Activated CD4-positive, alpha-beta T cell treated with anti-CD3 and anti-CD28 coated beads, Interleukin-2, amount 10 ng/mL, durations not matched to agents 24 days and 14 days (primary cell): ENCODE measurements around the gene CLCN5. TPM values are rescaled to one million over a fixed set of nuclear protein-coding genes. Genes with fewer than 3 reads are reported as not detected.

Source experiments
- DNase-seq: peaks from one replicate; pipeline ENCODE4 v3.0.0; 2022
- H3K27ac Mint-ChIP-seq: one replicate; pipeline ENCODE4 v1.8.0; 2022; ENCODE audit warnings: mild to moderate bottlenecking, mixed read lengths
- H3K27me3 Mint-ChIP-seq: one replicate; pipeline ENCODE4 v1.8.0; 2022; ENCODE audit warnings: mixed read lengths
- H3K36me3 Mint-ChIP-seq: one replicate; pipeline ENCODE4 v1.8.0; 2022; ENCODE audit warnings: low read depth, mild to moderate bottlenecking, mixed read lengths
- H3K4me1 Mint-ChIP-seq: one replicate; pipeline ENCODE4 v1.8.0; 2021; ENCODE audit warnings: mixed read lengths
- H3K4me3 Mint-ChIP-seq: one replicate; pipeline ENCODE4 v1.8.0; 2022; ENCODE audit warnings: mild to moderate bottlenecking, moderate library complexity, mixed read lengths
- H3K9me3 Mint-ChIP-seq: one replicate; pipeline ENCODE4 v1.8.0; 2021; ENCODE audit warnings: mixed read lengths
- intact Hi-C: fragments of 100-400 bp; cut with micrococcal nuclease; formaldehyde crosslinking; loops from one replicate; pipeline ENCODE4 v1.15.1; 2023
- total RNA-seq: library from RNA; stranded (reverse); gene quantifications from 2 replicates; pipeline ENCODE4 v1.2.3, GENCODE V29; 2022

The CLCN5 gene
- total RNA-seq, 1 donor from 2014 or later, result 4.2 TPM

DNA sequence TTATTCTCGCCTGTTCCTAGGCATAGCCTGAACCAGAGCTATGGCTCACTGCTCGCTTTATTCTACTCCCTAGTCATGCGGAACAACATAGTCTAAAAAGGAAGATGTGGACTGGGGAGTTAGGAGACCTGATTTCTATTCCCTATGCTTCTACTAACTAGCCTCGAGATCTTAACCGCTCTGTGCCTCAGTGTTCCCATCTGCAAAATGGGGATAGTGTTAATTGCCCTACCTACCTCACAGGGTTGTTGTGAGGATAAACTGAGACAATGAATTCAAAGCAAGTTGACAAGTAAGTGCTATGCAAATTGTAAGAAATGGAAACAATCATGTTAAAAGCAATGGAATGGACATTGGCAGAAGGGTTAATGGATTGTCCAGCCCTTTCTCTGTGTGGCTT lies 176.4 kb downstream of the CLCN5 start:
- Mint-ChIP-seq H3K9me3 (no peaks in the 10 kb centered on the region), H3K36me3 (no peaks in the 10 kb centered on the region), H3K4me1 (no peaks in the 10 kb centered on the region), H3K4me3 (no peak overlapping the region), H3K27me3 (no peaks in the 10 kb centered on the region), H3K27ac (no peak overlapping the region)
- intact Hi-C loops, result no loop called here
- no peak for DNase-seq

DNA sequence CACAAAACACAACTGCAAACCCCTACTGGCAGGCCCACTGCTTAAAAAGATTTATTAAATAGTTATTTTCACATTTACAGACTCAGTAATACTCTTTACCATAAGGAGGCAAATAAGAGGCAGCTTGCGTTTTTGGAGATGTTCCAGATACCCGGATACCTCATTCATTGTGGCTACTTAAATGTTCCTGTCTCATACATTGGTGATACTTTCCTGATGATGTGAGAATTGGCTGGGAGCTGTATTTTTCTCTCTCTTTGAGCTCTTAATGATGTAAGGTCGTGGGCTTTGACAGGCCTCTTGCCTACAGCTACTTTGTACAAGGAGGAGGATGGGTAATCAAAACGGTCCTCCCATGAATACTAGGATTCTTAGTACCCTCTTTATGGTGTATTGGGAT lies 176.9 kb downstream of the CLCN5 start:
- no peaks in the 10 kb centered on the region for H3K4me1 Mint-ChIP-seq
- intact Hi-C loops, result no loop called here
- H3K4me3 Mint-ChIP-seq, result no peak overlapping the region
- DNase-seq, result no peak
- no peaks in the 10 kb centered on the region for H3K9me3 Mint-ChIP-seq
- no peak overlapping the region for H3K27ac Mint-ChIP-seq
- H3K36me3 Mint-ChIP-seq, result no peaks in the 10 kb centered on the region
- H3K27me3 Mint-ChIP-seq, result no peaks in the 10 kb centered on the region

DNA sequence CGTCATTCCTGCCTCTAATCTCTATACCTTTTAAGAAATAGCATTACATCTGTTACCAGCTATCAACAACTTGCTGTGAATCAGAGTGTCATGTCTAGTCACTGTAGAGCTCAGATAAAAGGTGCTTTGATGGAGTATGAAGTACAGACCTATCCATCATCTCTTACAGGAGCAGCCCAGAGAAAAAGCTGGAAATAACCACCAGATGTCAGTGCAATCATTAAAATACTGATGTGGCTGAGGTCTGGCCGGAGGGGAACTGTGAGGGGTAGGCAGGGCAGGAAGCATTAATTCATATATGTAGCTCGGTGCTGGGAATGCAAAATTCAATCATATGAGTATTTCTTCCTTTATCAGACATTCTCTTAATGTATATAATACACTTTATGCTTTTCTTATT lies 177.8 kb downstream of the CLCN5 start:
- no peak for DNase-seq
- H3K27me3 Mint-ChIP-seq, result no peaks in the 10 kb centered on the region

DNA sequence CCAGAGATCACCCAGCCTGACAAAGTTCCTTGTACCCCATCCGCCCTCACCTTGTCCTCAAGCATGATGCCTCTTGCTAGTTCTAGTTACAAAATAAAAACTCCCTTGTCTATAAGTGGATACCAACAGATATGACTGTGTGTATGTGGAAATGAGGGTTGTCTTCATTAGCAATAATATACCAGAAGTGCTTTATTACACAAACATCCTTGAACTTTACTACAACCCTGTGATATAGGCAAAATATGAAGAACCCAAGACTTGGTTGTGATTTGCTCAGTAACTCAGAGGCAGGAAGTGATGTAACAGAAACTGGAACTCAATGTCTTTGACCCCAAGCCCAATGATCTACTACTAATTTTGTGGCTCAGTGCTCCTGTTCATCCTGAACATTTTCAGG lies 180.8 kb downstream of the CLCN5 start:
- no peak for DNase-seq
- Mint-ChIP-seq H3K36me3 (no peaks in the 10 kb centered on the region), H3K27me3 (peaks cover 2% of the 10 kb centered on the region), H3K4me1 (no peaks in the 10 kb centered on the region), H3K4me3 (no peak overlapping the region), H3K9me3 (no peaks in the 10 kb centered on the region), H3K27ac (no peak overlapping the region)
- intact Hi-C loops, result no loop called here

More for the DNA sequence above, 177.8 kb downstream of the CLCN5 start:
- H3K4me1 Mint-ChIP-seq, result no peaks in the 10 kb centered on the region
- intact Hi-C loops, result no loop called here
- no peaks in the 10 kb centered on the region for H3K36me3 Mint-ChIP-seq
- no peak overlapping the region for H3K27ac Mint-ChIP-seq
- H3K9me3 Mint-ChIP-seq, result no peaks in the 10 kb centered on the region
- no peak overlapping the region for H3K4me3 Mint-ChIP-seq

DNA sequence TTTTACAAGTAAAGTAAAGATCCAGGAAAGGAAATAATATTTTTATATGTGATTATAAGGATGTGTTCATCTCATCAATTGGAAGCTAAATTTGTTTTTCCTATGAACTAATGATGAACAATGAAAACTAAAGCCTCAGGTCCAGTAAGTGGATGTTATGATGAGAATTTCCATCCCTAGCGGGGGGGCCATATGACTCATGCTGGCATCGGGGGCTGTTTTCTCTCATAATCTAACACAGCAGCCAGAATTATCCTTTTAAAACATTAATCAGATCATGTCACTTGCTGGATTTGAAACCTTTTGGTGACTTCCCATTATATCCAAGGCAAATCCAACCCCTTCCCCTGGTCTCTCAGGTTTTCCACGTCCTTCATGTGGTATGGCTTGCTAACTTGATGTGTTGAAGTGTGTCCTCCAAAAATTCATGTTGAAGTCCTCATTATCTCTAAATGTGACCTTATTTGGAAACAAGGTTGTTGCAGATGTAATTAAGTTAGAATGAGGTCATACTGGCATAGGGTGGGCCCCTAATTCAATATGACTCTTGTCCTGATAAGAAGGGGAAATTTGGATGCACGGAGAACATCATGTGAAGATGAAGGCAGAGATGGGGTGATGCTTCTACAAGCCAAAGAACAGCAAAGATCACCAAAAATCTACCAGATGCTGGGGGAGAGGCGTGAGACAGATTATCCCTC lies 181.6 kb downstream of the CLCN5 start:
- Mint-ChIP-seq H3K36me3 (no peaks in the 10 kb centered on the region), H3K4me3 (no peak overlapping the region), H3K27ac (no peak overlapping the region), H3K4me1 (no peaks in the 10 kb centered on the region), H3K9me3 (no peaks in the 10 kb centered on the region), H3K27me3 (peaks cover 2% of the 10 kb centered on the region)
- intact Hi-C loops, result no loop called here
- DNase-seq, result no peak

DNA sequence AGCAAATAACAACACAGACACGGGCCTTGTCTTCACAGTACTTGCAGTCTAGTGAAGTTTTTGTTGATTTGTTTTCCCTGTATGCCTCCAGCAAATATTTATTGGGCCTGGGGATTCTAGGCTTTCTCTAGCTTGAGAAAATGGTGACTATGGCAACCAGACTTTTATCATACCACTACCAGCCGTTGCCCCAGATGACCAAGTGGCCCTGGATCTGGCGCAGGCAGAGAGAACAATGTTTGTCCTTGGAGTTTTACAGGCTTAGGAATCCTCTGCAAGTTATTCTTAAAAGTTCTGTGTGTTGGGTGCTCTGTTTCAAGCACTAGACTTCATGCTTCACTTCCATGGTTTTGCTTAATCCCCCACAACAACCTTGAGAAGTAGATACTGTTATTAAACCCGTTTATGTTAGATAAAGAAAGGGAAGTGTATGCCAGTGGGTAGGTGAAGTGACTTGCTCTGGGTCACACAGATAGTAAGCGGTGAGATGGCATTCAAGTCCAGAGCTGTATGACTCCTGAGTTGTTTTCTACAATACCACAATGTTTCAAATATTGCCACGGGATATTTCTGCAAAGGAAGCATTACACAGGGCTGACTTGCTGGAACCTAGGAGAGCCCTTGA lies 183.8 kb downstream of the CLCN5 start:
- Mint-ChIP-seq H3K9me3 (no peaks in the 10 kb centered on the region), H3K27me3 (peaks cover 2% of the 10 kb centered on the region), H3K36me3 (no peaks in the 10 kb centered on the region), H3K4me3 (no peak overlapping the region), H3K4me1 (no peaks in the 10 kb centered on the region), H3K27ac (no peak overlapping the region)
- intact Hi-C loops, result no loop called here
- DNase-seq, result no peak

DNA sequence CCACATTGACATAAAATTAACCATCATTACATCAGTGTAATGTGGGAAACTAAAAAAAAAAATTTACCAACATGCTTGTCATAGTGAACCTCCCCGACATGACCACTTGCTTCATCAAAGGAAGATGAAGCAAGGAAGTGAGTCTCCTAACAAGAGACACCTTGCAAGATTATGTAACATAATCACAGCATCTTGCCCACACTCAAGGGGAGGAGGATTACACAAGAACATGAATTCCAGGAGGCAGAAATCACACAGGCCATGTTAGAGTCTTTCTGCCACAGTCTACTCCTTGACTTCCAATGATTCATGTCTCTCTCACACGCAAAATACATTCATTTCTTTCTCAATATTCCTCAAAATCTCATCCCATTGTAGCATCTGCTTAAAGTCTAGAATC lies 185.1 kb downstream of the CLCN5 start:
- Mint-ChIP-seq H3K27me3 (peaks cover 2% of the 10 kb centered on the region), H3K4me3 (no peak overlapping the region), H3K4me1 (no peaks in the 10 kb centered on the region), H3K9me3 (no peaks in the 10 kb centered on the region), H3K27ac (no peak overlapping the region), H3K36me3 (no peaks in the 10 kb centered on the region)
- DNase-seq, result no peak
- intact Hi-C loops, result no loop called here

DNA sequence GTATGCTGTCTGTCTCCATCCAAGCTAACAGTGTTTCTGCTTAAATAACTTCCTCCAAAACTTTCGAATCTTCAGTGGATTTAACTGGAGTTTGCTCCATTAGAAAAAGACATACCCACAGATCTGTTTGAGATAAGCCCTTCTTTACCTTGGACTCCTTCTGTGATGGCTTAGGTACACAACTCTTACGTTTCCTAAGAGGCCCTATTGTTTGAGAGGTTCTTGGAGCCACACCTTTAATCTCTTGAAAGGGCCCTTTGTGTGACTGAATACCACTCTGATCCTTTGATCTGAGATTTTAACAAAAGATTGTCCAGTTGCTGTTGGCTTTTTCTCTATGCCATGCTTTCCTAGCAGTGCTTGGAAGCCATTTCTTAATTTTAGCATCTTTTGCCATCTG lies 185.9 kb downstream of the CLCN5 start:
- peaks cover 2% of the 10 kb centered on the region for H3K27me3 Mint-ChIP-seq
- H3K4me3 Mint-ChIP-seq, result no peak overlapping the region
- no peaks in the 10 kb centered on the region for H3K4me1 Mint-ChIP-seq
- no peak for DNase-seq
- intact Hi-C loops, result no loop called here
- H3K36me3 Mint-ChIP-seq, result no peaks in the 10 kb centered on the region
- H3K9me3 Mint-ChIP-seq, result no peaks in the 10 kb centered on the region
- no peak overlapping the region for H3K27ac Mint-ChIP-seq

DNA sequence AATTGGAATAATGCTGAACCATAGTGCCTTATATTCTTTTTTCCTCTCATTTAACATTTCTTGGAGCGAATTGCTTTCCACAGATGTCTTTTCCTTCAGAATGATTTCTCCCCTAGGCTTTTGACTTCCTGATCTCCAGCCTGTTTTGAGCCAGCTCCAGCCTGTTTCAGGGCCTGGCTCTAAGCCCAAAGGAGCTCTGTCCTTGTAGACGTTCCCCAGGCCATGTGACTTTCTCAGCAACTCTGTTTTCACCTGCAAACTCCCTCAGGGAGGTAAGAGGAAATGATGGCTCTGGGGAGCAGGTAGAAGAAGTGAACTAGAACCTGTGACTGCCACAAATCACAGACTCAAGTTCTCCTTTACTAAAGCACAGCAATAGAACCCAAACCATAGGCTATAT lies 189.3 kb downstream of the CLCN5 start:
- no peak overlapping the region for H3K4me3 Mint-ChIP-seq
- H3K9me3 Mint-ChIP-seq, result no peaks in the 10 kb centered on the region
- no peak for DNase-seq
- H3K27ac Mint-ChIP-seq, result no peak overlapping the region
- intact Hi-C loops, result no loop called here
- no peaks in the 10 kb centered on the region for H3K36me3 Mint-ChIP-seq
- H3K27me3 Mint-ChIP-seq, result peaks cover 2% of the 10 kb centered on the region
- H3K4me1 Mint-ChIP-seq, result no peaks in the 10 kb centered on the region

DNA sequence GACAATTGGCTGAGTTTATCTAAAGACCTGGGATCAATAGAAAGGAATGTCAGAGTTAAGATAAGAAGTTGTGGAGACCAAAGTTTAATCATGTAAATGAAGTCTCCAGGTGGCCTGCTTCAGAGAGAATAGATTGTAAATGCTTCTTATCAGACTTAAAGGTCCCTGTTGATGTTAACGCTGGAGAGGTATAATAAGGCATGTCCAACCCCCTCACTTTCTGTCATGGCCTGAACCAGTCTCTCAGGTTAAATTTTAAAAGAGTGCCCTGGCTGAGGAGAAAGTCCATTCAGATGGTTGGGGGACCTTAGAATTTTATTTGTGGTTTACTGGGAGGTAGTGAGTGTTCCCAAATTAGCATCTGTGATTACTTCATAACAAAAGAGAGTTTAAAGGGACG lies 191.7 kb downstream of the CLCN5 start:
- no peak for DNase-seq
- intact Hi-C loops, result no loop called here
- no peak overlapping the region for H3K27ac Mint-ChIP-seq
- no peaks in the 10 kb centered on the region for H3K9me3 Mint-ChIP-seq
- no peak overlapping the region for H3K4me3 Mint-ChIP-seq
- no peaks in the 10 kb centered on the region for H3K36me3 Mint-ChIP-seq
- no peaks in the 10 kb centered on the region for H3K27me3 Mint-ChIP-seq
- H3K4me1 Mint-ChIP-seq, result no peaks in the 10 kb centered on the region

DNA sequence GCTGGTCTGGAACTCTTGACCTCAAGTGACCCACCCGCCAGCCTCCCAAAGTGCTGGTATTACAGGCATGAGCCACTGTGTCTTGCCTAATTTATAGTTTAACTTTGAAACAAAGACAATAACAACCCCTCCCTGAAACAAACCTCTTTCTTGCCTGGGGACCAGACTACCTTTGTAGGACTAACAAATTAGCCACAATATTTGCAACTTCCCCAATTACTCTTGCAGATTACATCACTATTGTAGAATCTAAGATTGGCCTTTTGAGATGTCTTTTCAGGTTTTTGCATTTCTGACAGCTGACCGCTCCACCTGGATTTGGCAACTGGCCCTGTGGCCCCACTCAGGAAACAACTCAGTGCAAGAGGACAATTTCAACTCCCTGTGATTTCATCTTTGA lies 193.6 kb downstream of the CLCN5 start:
- Mint-ChIP-seq H3K4me3 (no peak overlapping the region), H3K9me3 (no peaks in the 10 kb centered on the region), H3K27ac (no peak overlapping the region), H3K36me3 (no peaks in the 10 kb centered on the region), H3K27me3 (peaks cover 3% of the 10 kb centered on the region), H3K4me1 (no peaks in the 10 kb centered on the region)
- no peak for DNase-seq
- intact Hi-C loops, result no loop called here

DNA sequence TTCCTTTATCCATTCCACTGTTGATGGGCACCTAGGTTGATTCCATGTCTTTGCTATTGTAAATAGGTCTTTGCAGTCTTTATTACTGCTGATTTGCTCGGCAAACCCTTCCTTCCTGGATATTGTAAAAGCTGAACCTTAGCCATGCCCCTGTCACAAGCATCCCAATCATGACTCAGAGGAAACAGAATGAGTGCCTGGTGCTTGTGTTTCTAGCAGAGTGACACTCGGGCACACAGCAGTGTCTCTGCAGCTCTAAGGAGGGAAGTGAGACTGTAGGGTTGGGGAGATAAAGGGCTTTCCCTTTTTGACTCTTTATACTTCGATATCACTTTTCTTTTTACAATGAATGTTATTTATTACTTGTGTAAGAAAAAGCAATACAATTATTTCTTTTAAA lies 195.1 kb downstream of the CLCN5 start:
- Mint-ChIP-seq H3K36me3 (no peaks in the 10 kb centered on the region), H3K4me1 (no peaks in the 10 kb centered on the region), H3K4me3 (no peak overlapping the region), H3K27ac (no peak overlapping the region), H3K27me3 (peaks cover 3% of the 10 kb centered on the region), H3K9me3 (no peaks in the 10 kb centered on the region)
- intact Hi-C loops, result no loop called here
- no peak for DNase-seq

DNA sequence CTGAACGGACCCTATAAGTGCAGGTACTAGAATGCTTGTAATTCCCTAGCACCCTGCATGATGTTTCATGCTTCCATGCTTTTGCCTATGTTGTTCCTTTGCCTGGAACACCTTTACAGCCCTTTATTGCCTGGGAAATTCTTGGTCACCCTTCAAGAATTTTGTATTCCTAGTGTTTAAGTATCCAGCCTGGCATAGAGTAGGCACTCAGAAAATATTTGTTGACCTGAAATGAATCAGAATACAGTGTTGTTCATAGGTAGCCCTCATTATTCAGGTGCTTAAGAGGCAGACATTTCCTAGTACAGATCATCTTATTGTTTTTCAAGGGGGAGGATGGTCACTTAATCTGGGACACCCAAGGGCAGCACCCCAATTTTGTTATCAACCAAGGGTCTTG lies 203.1 kb downstream of the CLCN5 start:
- Mint-ChIP-seq H3K4me1 (no peaks in the 10 kb centered on the region), H3K36me3 (no peaks in the 10 kb centered on the region), H3K27me3 (peaks cover 2% of the 10 kb centered on the region), H3K27ac (no peak overlapping the region), H3K9me3 (no peaks in the 10 kb centered on the region), H3K4me3 (no peak overlapping the region)
- DNase-seq, result no peak
- intact Hi-C loops, result no loop called here

DNA sequence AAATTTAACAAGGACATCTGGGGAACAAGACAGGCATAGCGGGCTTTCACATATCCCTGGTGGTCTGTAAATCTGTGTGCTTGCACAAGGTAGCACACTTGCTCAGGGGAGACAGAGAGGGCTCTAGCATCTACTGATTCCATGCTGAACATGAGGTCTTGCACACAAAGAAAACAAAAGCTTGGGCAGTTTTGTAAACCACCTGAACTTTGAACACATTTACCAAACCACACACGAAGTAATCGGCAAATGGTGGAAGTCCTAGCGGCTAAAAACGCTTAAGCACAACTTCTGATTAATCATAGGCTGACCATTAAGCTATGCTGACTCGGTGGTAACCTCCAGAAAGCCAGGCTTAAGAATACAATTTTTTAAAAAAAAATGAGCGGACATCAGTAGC lies 225.6 kb downstream of the CLCN5 start:
- Mint-ChIP-seq H3K27ac (no peak overlapping the region), H3K4me1 (no peaks in the 10 kb centered on the region), H3K36me3 (no peaks in the 10 kb centered on the region), H3K4me3 (no peak overlapping the region), H3K9me3 (no peaks in the 10 kb centered on the region), H3K27me3 (no peaks in the 10 kb centered on the region)
- no peak for DNase-seq
- intact Hi-C loops, result no loop called here
